HG03378 (cell line): ENCODE data around the gene MINK1.
"Not testable (repeated sequence)": the region's sequence is repeated elsewhere in the genome, so short reads cannot be mapped to it uniquely, and the experiment has no call there.

Source experiments
- ATAC-seq: cut with Tn5 transposase; IDR thresholded peaks from one replicate; pipeline ENCODE4 v1.9.1; 2021; ENCODE audit warnings: mild to moderate bottlenecking, moderate library complexity; ENCODE audit not compliant: unreplicated experiment

Gene MINK1

DNA sequence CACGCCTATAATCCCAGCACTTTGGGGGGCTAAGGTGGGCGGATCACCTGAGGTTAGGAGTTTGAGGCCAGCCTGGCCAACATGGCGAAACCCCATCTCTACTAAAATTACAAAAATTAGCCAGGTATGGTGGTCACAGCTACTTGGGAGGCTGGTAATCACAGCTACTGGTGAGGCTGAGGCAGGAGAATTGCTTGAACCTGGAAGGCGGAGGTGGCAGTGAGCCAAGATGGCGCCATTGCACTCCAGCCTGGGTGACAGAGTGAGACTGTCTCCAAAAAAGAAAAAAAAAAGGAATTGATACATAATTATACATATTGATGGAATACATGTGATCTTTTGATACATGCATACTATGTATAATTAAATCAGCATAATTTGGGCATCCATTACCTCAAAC lies 34.4 kb downstream of the MINK1 start:
- ATAC-seq = not testable (repeated sequence)

DNA sequence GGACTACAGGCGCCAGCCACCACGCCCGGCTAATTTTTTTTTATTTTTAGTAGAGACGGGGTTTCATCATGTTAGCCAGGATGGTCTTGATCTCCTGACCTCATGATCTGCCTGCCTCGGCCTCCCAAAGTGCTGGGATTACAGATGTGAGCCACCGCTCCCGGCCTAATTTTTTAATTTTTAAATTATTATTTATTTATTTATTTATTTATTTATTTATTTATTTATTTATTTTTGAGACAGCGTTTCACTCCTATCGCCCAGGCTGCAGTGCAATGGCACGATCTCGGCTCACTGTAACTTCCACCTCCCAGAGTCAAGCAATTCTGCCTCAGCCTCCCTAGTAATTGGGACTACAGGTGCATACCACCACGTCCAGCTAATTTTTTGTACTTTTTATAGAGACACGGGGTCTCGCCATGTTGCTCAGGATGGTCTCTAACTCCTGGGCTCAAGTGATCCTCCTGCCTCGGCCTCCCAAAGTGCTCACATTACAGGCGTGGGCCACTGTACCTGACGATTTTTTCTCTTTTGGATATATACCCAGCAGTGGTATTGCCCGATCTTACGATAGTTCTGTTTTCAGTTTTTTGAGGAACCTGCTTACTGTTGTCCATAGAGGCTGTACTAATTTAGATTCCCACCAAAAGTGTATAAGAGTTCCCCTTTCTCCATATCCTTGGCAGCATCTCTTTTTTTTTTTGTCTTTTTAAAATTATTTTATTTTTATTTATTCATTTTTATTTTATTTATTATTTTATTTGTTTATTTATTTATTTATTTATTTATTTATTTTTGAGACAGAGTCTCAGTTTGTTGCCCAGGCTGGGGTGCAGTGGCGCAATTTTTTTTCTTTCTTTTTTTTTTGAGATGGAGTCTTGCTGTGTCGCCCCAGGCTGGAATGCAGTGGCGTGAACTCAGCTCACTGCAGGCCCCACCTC lies 36.2 kb downstream of the MINK1 start:
- ATAC-seq = not testable (repeated sequence)

DNA sequence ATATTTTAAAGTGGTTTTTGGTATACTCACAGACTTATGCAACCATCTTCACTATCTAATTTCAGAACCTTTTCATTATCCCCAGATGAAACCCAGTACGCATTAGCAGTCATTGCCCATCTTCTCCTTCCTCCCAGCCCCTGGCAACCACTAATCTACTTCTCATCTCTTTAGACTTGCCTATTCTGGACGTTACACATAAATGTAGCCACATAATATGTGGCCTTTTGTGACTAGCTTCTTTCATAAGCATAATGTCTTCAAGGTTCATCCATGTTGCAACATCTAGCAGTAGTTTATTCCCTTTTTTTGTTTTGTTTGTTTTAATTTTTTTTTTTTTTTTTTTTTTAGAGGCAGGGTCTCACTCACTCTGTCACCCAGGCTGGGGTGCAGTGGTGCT lies 37.7 kb downstream of the MINK1 start:
- no peak for ATAC-seq

DNA sequence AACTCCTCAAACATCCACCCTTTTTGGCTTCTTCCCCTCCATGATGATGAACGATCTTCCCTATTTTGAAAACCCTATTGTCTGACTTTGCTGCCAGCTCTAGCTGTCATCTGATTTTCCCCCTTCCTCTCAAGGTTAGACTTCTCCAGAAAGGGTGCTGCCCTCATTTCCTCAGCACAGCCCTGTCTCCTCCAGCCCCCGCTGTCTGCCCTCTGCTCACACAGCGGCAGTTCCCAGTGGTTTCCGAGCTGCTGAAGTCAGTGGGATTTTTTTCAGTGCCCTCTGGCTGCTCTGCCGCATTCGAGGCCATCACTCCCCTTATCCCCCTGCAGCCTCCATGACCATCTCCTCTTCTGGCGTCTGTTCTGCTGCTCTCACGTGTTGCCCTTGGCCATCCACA lies 39.6 kb downstream of the MINK1 start:
- ATAC-seq = no peak

DNA sequence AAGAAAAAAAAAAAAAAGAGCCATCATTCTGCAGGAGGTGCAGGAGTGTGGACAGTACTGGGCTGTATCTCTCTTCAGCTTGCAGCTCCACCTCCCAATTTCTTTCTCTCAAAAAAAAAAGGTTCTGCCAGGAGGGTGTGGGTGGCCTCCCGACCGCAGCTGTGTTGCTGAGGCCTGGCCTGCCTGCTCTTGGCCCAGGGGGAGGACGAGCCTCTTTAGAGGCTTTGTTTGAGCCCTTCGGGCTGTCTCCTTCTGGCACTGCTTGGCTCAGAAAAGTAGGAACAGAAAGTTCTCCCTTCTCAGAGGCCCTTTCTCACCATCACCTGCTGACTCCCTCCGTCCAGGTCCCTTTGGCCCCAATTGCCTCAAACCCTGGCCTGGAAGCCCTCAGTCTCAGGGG lies 43.9 kb downstream of the MINK1 start:
- no peak for ATAC-seq

DNA sequence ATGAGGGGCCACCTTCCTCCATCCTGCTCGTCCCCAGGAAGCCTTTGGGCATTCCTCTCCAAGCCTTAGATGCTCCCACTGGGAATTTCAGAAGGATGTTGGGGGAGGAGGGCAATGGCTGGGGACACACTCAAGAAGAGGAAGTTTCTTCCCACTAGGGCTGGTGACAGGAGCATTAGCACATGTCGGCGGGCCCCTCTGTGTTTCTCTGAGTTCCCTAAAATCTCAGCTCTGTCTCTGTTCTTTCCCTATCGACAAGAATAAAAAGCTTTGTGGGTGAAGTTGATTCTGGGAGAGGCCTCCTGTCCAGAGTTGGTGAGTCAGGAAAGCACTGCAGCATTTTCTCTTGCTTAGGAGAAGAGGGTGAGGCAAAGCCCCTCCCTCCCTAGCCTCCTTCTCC lies 46.5 kb downstream of the MINK1 start:
- ATAC-seq = no peak

DNA sequence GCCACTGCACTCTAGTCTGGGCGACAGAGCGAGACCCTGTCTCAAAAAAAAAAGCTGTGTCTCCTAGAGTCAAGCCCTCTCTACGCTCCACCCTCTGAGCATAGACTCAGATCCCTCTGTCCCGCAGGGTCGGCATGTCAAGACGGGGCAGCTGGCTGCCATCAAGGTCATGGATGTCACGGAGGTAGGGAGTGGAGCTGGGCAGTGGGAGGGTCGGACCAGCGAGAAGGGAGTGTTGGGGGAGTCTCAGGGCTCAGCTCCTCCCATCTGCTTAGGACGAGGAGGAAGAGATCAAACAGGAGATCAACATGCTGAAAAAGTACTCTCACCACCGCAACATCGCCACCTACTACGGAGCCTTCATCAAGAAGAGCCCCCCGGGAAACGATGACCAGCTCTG lies 47.7 kb downstream of the MINK1 start:
- no peak for ATAC-seq

DNA sequence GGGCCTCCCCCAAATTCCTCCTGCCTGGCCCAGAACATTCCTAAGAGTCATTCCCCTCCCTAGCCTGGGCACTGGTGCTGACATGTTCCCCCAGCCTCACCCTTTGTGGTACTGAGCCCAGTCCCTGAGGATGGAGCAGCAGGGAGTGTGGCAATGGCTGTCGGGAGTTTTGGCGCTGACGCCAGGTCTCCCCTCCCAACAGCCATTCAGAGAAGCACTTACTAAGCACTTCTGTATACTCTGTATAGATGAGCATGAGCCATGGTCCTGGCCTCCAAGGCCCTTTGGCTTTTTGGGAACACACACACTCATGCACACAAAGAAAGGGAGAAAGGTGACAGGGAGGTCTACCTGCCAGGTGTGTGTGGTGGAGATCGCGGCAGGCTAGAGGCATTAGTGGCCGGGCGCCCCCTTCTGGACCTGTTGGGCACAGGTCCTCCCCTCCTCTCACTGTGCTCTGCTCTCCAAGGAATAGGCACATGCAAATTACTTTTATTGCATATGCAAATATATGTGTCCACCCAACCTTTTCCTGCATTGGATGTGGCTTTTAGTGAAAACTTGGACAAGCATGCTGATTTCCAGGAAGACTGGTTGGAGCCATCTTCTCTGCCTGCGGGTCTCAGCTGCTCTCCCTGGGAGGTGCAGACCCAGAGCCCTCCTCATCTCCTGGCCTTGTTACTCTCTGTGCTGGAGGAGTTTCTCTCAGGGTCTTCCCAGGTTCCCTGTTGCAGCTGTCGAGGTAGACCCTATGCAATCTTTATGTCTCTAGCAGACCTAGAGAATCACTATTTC lies 48.8 kb downstream of the MINK1 start:
- ATAC-seq = no peak

DNA sequence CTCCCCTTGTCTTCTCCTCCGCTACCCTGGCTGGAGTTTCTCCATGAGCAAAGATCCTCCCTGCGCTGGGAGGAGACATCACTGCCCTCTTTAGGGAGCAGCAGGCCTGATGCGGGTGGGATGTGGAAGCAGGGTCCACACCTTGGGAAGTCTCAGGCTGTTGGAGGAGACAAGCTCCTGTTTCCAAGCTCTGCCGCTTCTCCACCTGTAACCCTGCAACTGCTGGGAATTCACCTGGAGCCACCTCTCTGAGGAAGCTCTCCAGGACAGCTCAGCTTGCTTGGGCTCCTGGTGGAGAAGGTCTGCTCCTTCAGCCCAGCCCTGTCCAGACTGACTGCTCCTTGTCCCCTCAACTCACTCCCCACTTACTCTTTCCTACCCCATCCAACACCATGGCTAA lies 51.3 kb downstream of the MINK1 start:
- ATAC-seq = no peak

DNA sequence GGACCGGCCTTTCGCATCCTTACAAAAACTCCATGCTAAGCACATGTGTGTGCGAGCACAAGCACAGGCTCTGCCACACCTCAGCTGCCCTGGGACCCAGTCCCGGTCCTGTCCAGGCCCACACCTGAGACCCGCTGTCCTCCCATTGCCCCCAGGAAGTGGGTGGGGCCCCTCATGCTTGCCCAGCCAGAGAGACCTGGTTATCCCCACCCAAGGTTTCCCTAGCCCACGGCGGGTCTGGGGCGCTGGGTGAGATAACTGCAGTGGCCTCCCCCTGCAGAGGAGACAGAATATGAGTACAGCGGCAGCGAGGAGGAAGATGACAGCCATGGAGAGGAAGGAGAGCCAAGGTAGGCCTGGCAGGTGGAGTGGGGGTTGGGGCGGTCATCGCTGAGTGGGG lies 53.7 kb downstream of the MINK1 start:
- no peak for ATAC-seq

DNA sequence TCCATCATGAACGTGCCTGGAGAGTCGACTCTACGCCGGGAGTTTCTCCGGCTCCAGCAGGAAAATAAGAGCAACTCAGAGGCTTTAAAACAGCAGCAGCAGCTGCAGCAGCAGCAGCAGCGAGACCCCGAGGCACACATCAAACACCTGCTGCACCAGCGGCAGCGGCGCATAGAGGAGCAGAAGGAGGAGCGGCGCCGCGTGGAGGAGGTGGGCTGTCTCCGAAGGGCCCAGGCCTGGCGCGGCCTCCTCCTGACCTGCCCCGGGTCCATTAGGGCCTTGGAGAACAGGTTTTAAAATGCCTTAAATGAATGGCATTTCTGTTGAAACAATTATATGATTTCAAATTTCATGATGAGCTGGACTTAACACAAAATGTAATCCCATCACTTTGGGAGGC lies 54.4 kb downstream of the MINK1 start:
- no peak for ATAC-seq

DNA sequence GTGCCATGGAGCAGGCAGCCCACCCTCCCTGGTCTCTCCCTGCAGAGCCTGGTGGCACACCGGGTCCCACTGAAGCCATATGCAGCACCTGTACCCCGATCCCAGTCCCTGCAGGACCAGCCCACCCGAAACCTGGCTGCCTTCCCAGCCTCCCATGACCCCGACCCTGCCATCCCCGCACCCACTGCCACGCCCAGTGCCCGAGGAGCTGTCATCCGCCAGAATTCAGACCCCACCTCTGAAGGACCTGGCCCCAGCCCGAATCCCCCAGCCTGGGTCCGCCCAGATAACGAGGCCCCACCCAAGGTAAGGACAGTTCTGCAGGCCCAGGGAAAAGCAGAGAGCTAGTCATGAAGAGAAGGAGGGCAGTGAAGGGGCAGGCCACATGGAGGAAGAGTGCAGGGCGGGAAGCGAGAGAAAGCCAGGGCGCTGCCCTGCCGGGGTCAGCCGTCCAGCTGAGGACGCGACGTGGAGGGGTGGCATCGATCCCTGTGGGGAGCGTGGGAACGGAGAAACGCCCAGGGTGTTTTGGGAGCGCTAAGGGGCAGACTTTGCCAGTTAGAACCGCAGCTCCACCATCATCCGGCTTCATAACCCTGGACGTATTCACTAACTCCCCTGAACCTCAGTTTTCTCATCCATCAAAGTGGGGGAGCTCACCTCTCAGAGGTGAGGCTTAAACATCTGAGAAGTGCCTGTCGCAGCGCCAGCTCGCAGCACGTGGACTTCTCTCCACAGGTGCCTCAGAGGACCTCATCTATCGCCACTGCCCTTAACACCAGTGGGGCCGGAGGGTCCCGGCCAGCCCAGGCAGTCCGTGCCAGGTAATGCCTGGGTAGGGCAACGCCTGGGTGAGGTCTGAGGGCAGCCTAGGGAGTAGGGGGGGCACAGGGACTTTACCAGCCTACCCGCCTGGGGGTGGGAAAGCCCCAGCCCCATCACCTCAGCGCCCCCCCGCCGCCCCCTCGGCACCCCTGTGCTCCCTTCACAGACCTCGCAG lies 58.6 kb downstream of the MINK1 start:
- no peak for ATAC-seq

DNA sequence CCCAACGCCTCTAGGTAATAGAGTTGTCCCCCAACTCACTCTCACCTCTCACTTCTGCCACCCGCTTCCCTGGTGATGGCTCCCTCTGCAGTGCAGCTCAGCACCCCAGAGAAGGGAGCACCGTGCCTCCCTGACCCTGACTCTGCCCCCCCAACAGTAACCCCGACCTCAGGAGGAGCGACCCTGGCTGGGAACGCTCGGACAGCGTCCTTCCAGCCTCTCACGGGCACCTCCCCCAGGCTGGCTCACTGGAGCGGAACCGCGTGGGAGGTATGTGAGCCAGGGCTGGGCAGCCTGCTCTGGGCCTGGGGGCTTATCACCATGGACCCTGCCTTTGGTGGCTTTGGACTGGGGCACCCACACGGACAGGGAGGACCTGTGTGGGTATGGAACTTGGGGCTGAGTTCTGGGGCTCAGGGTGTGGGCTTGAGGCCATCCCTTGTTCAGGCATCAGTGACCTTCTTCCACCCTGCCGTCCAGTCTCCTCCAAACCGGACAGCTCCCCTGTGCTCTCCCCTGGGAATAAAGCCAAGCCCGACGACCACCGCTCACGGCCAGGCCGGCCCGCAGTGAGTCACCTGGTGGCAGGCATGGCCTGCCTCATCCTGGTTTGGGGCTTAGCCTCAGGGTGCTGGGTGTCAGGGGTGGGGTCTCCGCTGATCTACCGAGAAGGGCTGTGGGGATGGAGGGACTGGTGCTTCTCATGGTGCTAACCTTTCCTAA lies 59.5 kb downstream of the MINK1 start:
- no peak for ATAC-seq

DNA sequence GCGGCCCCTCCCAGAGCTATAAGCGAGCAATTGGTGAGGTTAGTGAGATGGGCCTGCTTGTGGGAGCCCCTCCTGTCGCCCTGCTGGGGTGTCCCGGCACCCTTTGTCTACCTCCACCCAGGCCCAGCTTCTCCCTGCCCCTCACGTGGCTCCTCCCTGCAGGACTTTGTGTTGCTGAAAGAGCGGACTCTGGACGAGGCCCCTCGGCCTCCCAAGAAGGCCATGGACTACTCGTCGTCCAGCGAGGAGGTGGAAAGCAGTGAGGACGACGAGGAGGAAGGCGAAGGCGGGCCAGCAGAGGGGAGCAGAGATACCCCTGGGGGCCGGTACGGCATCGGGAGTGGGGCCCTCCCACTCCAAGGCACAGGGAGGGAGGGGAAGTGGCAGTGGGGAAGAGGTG lies 60.1 kb downstream of the MINK1 start:
- ATAC-seq = no peak

DNA sequence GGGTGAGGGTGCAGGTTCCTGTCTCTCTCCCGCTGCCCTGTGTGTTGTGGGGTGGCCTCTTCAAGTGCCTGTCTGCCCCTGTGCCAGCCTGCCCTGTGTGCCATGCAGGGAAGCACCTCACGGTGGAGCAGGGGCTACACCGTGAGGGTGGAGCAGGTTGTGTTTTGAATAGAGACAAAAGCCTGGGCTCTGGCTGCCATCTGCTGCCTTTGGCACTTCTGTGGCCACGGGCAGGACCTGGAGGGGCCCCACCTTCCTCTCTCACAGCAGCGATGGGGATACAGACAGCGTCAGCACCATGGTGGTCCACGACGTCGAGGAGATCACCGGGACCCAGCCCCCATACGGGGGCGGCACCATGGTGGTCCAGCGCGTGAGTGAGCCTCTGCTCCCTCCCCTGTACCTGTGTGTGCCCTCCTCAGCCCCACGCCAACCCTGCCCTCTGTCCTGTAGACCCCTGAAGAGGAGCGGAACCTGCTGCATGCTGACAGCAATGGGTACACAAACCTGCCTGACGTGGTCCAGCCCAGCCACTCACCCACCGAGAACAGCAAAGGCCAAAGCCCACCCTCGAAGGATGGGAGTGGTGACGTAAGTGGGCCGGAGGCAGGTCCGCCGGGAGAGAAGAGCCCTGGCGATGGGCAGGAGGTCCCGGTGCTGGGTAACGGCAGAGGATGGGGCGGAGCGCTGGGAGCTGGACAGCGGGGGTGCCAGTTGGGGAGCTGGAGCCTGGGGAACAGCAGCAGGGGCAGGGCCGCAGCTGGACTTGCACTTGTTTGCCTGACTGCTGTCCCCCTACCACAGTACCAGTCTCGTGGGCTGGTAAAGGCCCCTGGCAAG lies 60.8 kb downstream of the MINK1 start:
- ATAC-seq = no peak

DNA sequence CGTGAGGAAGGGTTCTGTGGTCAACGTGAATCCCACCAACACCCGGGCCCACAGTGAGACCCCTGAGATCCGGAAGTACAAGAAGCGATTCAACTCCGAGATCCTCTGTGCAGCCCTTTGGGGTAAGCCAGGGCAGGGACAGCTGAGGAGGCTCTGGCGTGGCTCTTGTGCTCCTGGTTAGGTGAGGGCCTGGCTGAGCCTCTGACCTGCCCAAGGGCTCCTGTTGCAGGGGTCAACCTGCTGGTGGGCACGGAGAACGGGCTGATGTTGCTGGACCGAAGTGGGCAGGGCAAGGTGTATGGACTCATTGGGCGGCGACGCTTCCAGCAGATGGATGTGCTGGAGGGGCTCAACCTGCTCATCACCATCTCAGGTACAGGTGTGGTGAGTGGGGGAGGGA lies 62.0 kb downstream of the MINK1 start:
- ATAC-seq = no peak

DNA sequence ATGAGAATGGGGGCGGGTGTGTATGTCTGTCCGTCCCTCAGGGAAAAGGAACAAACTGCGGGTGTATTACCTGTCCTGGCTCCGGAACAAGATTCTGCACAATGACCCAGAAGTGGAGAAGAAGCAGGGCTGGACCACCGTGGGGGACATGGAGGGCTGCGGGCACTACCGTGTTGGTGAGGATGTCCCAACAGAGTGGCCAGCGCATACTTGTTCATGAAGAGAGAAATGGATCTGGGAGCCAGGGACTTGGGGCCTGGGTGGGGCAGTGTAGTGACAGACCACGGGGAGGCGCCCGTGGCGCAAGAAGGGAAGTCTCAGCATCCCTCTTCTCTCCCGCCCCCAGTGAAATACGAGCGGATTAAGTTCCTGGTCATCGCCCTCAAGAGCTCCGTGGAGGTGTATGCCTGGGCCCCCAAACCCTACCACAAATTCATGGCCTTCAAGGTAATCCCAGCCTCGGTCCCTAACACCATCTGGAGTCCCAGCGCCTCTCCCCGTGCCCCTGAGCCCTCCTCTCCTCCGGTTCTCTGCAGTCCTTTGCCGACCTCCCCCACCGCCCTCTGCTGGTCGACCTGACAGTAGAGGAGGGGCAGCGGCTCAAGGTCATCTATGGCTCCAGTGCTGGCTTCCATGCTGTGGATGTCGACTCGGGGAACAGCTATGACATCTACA lies 62.7 kb downstream of the MINK1 start:
- ATAC-seq = no peak

DNA sequence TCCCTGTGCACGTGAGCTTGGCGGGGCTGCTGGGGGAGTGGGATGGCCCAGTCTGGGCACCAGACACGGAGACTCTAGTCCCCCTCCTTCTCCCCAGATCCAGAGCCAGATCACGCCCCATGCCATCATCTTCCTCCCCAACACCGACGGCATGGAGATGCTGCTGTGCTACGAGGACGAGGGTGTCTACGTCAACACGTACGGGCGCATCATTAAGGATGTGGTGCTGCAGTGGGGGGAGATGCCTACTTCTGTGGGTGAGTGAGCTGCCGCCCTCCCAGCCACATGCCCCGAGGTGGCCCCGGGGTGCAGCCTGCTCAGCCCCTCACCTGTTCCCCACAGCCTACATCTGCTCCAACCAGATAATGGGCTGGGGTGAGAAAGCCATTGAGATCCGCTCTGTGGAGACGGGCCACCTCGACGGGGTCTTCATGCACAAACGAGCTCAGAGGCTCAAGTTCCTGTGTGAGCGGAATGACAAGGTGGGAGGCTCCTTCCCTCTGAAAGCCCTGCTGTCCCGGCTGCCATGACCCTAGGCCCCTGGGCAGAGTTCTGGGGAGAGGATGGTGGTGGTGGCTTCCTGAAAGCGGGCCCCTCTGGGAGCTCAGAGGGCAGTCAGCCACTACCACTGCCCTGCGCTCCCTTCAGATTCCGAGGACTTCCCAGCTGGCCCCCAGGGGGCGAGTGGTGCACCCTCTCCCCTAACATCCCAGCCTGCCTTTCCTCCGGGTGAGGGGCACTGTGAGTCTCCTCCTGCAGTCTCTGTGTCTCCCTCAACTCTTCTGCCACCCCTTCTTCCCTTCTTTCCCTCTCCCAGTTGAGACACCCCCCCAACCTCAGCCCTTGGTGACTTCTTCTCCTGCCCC lies 63.4 kb downstream of the MINK1 start:
- no peak for ATAC-seq
